Neuron (in vitro differentiated cells): ENCODE results near the gene USP20.

Experiments used
- H2AFZ ChIP-seq: one replicate; pipeline ENCODE4 v1.6.1; 2013; ENCODE audit warnings: low read depth, mild to moderate bottlenecking, inconsistent platforms, low read length, moderate library complexity
- H3K27me3 ChIP-seq: one replicate; pipeline ENCODE4 v1.6.1; 2013; ENCODE audit warnings: low read length; ENCODE audit not compliant: insufficient read depth
- H3K36me3 ChIP-seq: one replicate; pipeline ENCODE4 v1.6.1; 2013; ENCODE audit warnings: low read length; ENCODE audit not compliant: insufficient read depth
- H3K4me1 ChIP-seq: one replicate; pipeline ENCODE4 v1.6.1; 2013; ENCODE audit warnings: low read length; ENCODE audit not compliant: insufficient read depth
- H3K4me3 ChIP-seq: 2 replicates; pipeline ENCODE4 v1.5.1; 2013; ENCODE audit warnings: mild to moderate bottlenecking, low read length, moderate library complexity
- H3K9me3 ChIP-seq: one replicate; pipeline ENCODE4 v1.6.1; 2013; ENCODE audit warnings: low read length

Gene USP20

DNA sequence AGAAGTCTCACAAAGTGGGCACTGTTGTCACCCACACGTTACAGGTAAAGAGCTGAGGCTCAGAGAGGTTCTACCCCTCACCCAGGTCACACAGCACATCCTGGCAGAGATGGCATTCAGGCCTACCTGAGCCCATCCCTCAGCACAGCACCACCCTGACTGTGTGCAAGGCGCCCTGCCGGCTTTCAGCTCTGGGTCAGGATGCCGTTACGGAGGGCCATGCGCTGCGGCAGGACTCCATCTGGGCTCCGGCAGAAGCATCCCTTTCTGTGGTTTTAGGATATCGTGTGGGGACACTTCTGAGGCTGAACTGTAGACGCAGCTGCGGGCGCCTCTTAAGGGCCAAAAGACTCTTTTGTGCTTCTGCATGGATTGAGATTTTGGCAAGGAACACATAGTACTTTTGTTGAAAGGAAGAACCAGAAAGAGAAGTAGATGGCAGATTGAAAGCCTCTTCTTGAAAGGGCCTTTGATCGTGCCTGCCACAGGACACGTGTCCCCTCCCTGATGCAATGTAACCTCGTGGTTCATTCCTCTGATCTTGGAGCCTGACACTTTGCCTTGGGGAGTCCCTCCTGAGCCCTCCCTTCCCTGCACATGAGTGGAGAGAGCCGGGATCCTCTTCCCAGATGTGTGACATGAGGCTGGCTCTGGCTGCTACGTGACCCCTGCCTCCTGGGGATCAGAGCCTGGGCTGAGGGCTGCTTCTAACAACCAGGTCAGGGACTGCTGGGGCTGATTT, 31.3 kb downstream of the USP20 start:
- no peak overlapping the region for H2AFZ ChIP-seq
- H3K36me3 ChIP-seq = peaks cover 30% of the 10 kb centered on the region
- peaks cover 7% of the 10 kb centered on the region for H3K4me1 ChIP-seq
- no peaks in the 10 kb centered on the region for H3K27me3 ChIP-seq
- H3K4me3 ChIP-seq = no peak overlapping the region
- no peaks in the 10 kb centered on the region for H3K9me3 ChIP-seq

DNA sequence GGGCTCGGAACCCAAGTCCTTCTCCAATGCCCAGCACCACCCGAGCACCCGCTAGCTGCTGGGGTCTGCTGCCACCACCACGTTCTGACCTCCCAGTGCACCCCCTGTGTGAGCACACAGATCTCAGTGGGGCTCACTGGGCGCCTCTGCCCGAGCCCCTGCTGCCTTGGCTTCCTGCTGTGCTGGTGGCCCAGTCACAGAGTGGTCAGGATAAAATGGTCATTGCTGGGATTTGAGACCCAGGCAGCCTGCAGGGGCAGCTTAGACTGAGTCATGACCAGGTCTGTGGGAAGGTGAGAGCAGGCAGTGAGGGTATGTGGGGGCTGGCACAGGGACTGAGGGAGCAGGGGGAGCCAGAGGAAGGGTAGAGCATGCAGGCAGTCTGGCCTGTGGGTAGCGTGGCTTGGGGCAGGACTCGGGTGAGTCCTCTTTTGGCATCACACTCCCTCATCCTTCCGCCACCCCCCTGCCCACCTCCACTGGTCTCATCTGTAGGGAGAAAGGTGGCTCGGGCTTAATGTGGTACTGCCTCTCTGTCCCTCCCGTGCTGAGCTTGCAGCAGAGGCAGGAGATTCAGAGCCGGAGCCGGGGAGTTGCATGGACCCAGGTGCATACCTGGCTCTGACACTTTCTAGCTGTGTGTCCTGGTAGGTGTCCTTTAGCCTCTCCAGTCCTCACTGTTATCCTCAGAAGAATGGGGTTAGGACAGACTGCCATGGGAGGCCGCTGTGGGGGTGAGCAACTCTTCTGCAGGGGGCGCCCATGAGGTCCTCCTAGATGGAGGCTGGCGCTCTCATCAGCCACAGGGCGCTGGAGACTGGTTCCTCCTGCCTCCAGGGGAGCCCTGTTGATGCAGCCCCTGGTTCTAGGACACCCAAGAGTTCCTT, 32.1 kb downstream of the USP20 start:
- no peak overlapping the region for H3K4me3 ChIP-seq
- peaks cover 25% of the 10 kb centered on the region for H3K36me3 ChIP-seq
- no peaks in the 10 kb centered on the region for H3K9me3 ChIP-seq
- no peaks in the 10 kb centered on the region for H3K27me3 ChIP-seq
- no peak overlapping the region for H2AFZ ChIP-seq
- H3K4me1 ChIP-seq = peaks cover 7% of the 10 kb centered on the region

DNA sequence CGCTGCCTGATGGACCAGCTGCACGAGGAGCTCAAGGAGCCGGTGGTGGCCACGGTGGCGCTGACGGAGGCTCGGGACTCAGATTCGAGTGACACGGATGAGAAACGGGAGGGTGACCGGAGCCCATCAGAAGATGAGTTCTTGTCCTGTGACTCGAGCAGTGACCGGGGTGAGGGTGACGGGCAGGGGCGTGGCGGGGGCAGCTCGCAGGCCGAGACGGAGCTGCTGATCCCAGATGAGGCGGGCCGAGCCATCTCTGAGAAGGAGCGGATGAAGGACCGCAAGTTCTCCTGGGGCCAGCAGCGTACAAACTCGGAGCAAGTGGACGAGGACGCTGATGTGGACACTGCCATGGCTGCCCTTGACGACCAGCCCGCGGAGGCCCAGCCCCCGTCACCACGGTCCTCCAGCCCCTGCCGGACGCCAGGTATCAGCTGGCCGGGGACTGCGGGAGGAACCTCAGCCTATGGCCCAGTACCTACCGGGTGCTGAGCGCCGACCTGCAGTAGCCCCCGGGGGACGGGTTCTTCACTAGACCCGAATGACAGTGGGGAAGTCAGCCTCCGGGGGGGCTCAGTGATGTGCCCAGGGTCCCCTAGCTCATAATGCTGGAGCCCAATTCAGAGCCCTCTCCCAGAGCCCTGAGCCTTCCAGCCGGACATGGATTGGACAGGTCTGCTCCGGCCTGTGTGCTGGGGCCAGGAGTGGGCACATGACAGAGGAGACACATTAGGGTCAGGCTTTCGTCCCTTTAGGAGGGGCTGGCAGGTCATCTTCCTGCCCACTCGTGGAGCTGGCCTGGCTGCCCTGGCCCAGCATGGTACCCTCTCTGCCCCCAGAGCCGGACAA, 33.0 kb downstream of the USP20 start:
- H3K27me3 ChIP-seq = no peaks in the 10 kb centered on the region
- peaks cover 20% of the 10 kb centered on the region for H3K36me3 ChIP-seq
- peaks cover 7% of the 10 kb centered on the region for H3K4me1 ChIP-seq
- no peak overlapping the region for H3K4me3 ChIP-seq
- H2AFZ ChIP-seq = no peak overlapping the region
- H3K9me3 ChIP-seq = no peaks in the 10 kb centered on the region

DNA sequence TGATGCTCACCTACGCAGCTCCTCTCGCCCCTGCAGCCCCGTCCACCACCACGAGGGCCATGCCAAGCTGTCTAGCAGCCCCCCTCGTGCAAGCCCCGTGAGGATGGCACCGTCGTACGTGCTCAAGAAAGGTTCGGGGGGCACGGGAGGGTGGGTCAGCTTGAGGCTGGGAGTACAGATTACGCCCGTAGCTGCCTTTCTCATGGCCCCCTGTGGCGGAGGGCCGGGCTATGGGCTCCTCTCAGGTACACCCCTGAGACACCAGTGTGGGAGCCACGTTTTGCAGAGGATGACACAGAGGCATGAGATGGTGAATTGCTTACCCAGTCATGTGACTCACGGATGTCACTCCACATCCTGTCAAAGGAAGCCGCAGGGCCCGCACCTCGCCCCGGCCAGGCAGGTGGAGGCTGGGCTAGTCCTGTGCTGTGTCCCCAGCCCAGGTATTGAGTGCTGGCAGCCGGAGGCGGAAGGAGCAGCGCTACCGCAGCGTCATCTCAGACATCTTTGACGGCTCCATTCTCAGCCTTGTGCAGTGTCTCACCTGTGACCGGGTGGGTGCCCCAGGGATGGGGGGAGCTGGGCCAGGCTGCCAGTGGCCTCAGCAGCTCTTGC, 33.7 kb downstream of the USP20 start:
- Histone ChIP-seq H2AFZ (no peak overlapping the region), H3K9me3 (no peaks in the 10 kb centered on the region), H3K36me3 (peaks cover 25% of the 10 kb centered on the region), H3K4me3 (no peak overlapping the region), H3K27me3 (no peaks in the 10 kb centered on the region), H3K4me1 (peaks cover 7% of the 10 kb centered on the region)

DNA sequence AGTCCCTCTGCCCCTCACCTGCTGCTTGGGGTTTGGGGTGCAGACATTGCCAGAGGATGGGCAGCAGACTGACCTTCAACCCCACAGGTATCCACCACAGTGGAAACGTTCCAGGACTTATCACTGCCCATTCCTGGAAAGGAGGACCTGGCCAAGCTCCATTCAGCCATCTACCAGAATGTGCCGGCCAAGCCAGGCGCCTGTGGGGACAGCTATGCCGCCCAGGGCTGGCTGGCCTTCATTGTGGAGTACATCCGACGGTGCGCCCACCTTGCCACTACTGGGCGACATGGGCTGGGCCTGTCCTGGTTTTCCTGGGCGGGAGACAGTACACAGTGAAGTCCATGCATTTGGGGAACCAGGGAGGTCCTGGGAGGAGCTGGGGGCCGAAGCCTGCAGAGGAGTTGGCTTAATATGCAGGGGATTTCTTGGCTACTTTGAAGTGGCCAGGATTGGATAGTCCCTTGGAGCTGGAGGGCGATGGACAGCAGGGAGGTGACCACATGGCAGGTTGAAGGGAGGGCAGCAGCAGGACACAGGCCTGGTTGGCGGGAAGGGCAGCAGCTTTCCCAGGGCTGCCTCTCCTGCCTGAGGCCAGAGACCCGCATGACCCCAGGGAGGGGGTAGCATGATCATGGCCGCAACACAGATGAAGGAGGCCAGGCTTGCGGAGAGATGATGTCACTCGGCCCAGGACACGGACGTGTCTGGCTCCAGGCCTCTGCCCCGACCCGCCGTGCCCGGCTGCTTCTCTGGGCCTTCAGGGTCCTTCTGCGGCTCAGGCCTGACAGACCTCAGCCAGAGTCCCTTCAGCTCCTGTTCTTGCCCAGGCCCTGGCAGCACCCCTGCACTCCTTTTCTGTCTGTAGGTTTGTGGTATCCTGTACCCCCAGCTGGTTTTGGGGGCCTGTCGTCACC, 34.6 kb downstream of the USP20 start:
- Histone ChIP-seq H3K36me3 (peaks cover 29% of the 10 kb centered on the region), H2AFZ (no peak overlapping the region), H3K4me3 (no peak overlapping the region), H3K9me3 (no peaks in the 10 kb centered on the region), H3K4me1 (peaks cover 7% of the 10 kb centered on the region), H3K27me3 (no peaks in the 10 kb centered on the region)

DNA sequence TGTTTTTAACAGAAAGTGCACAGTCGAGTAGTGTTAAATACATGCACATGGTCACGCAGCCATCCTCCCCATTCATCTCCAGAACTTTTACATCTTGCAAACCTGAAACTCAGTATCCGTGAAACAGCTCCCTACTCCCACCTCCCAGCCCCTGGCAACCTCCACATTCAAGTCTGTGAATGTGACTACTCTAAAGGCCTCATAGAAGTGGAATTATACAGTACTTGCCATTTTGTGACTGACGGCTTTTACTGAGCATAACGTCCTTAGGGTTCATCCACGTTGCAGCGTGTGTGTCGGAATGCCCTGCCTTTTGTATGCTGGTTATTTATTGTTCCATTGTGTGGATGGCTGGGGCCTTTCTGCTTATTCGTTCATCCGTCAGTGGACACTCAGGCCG, 35.8 kb downstream of the USP20 start:
- Histone ChIP-seq H2AFZ (no peak overlapping the region), H3K4me1 (peaks cover 7% of the 10 kb centered on the region)

DNA sequence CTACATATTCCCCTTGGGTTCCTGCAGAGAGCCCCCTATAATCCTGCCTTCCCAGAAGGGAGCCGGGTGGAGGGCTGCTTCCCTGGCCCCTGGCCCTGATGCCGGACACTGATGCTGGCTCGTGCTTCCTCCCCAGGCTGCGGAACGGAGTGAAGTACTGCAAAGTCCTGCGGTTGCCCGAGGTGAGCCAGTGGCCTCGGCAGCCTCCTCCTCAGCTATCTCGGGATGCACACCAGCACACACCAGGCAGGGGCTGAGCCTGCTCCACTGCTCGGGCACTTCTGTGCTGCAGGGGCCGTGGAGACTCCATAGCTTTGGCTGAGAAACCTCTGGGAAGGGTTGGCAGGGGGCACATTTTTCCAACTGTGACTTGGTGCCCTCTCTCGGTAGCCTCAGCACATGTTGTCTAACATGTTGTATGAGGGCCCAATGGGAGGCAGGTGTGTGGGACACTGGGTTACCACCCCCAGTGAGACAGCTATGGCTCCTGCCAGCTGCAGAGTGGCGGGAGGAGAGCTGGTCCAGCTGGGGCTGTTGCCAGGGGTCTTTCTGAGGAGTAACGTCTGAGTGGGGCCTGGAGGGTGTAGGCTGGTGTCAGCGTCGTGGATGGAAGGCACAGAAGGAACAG, 38.4 kb downstream of the USP20 start:
- H3K4me3 ChIP-seq = no peak overlapping the region
- no peaks in the 10 kb centered on the region for H3K9me3 ChIP-seq
- no peaks in the 10 kb centered on the region for H3K27me3 ChIP-seq
- H3K4me1 ChIP-seq = peaks cover 7% of the 10 kb centered on the region
- H2AFZ ChIP-seq = no peak overlapping the region
- H3K36me3 ChIP-seq = peaks cover 32% of the 10 kb centered on the region

More for the DNA sequence above, 35.8 kb downstream of the USP20 start:
- H3K27me3 ChIP-seq = no peaks in the 10 kb centered on the region
- peaks cover 32% of the 10 kb centered on the region for H3K36me3 ChIP-seq
- H3K9me3 ChIP-seq = no peaks in the 10 kb centered on the region
- H3K4me3 ChIP-seq = no peak overlapping the region

DNA sequence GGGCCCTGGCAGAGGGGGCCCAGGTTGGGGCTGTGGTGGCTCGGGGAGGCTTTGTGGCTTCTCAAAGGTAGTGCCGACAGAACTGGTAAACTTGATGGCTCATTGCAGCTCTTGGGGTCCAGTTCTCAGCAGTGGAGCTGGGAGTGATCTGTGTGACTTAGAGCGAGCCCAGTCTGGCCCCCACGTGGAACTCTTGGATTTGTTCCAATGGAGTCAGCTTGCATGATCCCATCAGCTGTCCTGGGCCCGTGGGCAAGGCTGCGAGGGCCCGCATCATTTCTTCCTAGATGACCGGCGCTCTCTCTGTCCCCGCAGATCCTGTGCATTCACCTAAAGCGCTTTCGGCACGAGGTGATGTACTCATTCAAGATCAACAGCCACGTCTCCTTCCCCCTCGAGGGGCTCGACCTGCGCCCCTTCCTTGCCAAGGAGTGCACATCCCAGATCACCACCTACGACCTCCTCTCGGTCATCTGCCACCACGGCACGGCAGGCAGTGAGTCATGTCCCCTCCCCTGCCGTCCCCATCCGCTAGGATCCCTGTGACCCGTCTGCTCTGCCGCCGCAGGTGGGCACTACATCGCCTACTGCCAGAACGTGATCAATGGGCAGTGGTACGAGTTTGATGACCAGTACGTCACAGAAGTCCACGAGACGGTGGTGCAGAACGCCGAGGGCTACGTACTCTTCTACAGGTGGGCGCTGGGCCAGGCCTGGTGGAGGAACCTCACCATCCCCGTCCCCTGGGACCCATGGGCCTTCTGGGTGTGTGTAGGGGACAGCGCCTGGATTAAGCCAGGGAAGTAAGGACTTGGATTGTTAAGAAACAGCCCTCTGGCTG, 39.2 kb downstream of the USP20 start:
- peaks cover 32% of the 10 kb centered on the region for H3K36me3 ChIP-seq
- H3K9me3 ChIP-seq = no peaks in the 10 kb centered on the region
- no peak overlapping the region for H3K4me3 ChIP-seq
- peaks cover 7% of the 10 kb centered on the region for H3K4me1 ChIP-seq
- H3K27me3 ChIP-seq = no peaks in the 10 kb centered on the region
- H2AFZ ChIP-seq = no peak overlapping the region

DNA sequence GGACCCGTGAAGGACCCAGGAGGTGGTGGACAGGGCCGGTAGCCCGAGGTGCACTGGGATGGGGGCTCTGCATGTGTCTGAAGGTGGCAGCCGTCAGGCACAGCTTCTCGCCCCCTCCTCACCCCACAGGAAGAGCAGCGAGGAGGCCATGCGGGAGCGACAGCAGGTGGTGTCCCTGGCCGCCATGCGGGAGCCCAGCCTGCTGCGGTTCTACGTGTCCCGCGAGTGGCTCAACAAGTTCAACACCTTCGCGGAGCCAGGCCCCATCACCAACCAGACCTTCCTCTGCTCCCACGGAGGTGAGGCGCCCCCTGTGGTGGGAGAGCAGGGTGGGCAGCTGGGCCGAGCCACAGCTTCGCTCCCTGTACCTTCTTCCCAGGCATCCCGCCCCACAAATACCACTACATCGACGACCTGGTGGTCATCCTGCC, 39.9 kb downstream of the USP20 start:
- Histone ChIP-seq H3K36me3 (peaks cover 36% of the 10 kb centered on the region), H3K9me3 (no peaks in the 10 kb centered on the region), H3K4me1 (peaks cover 7% of the 10 kb centered on the region), H2AFZ (no peak overlapping the region), H3K4me3 (no peak overlapping the region), H3K27me3 (no peaks in the 10 kb centered on the region)

DNA sequence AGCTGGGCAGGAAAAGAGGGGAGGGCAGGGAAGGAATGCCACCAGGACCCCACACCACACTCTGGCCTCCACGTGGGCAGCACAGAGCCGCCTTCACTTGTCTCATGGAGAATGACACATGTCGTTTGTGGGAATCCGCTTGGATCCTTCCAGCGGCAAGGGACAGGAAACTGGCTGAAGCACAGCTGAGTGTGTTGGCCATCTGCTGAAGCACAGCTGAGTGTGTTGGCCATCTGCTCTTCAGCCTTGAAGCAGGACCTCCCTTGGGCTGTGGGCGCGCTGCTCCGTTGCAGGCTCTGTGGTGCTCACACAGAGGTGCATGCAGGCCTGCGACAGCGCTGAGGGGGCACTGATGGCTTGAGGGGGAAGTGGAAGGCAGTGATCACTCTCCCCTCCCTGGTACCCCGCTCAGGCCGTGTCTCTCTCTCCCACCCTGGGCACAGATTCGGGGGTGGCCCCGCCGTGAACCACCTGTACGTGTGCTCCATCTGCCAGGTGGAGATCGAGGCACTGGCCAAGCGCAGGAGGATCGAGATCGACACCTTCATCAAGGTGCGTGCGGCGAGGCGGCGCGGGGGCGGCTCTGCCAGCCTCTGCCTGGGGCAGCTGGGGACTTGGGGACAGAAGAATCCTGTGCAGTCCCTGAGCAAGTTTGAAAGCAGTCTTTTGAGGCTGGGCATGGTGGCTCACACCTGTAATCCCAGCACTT, 40.6 kb downstream of the USP20 start:
- Histone ChIP-seq H3K36me3 (peaks cover 42% of the 10 kb centered on the region), H3K27me3 (no peaks in the 10 kb centered on the region), H3K9me3 (no peaks in the 10 kb centered on the region), H3K4me1 (peaks cover 6% of the 10 kb centered on the region), H2AFZ (no peak overlapping the region), H3K4me3 (no peak overlapping the region)
